GM12878 (cell line): Measurements from ENCODE around the gene SENP6.

ENCODE experiments used
- HDGF ChIP-seq: fragments of 450-650 bp; IDR thresholded peaks from 2 replicates; pipeline ENCODE4 v1.6.1; 2016; ENCODE audit warnings: antibody characterized with exemption
- JUND ChIP-seq: IDR thresholded peaks from 2 replicates; pipeline ENCODE4 v1.6.1; 2012; ENCODE audit warnings: low read depth, mild to moderate bottlenecking, low read length, improper control_type of control experiment, moderate library complexity
- MTA3 ChIP-seq: IDR thresholded peaks from 2 replicates; pipeline ENCODE4 v1.6.1; 2012; ENCODE audit warnings: low read length, inconsistent platforms, borderline replicate concordance
- NR2C2 ChIP-seq: IDR thresholded peaks from 2 replicates; pipeline ENCODE4 v1.6.1; 2011; ENCODE audit warnings: borderline replicate concordance, low read depth; ENCODE audit not compliant: control insufficient read depth, insufficient read length
- PRDM15 ChIP-seq: fragments of 450-650 bp; formaldehyde crosslinking; IDR thresholded peaks from 2 replicates; pipeline ENCODE4 v1.4.0; 2020; ENCODE audit warnings: mild to moderate bottlenecking, moderate library complexity
- SREBF2 ChIP-seq: IDR thresholded peaks from 2 replicates; pipeline ENCODE4 v1.6.1; 2012; ENCODE audit warnings: mild to moderate bottlenecking, low read length
- TCF12 ChIP-seq: IDR thresholded peaks from 2 replicates; pipeline ENCODE4 v1.6.1; 2011; ENCODE audit warnings: low read depth, mild to moderate bottlenecking, low read length
- ZNF384 ChIP-seq: IDR thresholded peaks from 2 replicates; pipeline ENCODE4 v1.6.1; 2012; ENCODE audit warnings: low read depth, mild to moderate bottlenecking, low read length, improper control_type of control experiment, borderline replicate concordance

DNA sequence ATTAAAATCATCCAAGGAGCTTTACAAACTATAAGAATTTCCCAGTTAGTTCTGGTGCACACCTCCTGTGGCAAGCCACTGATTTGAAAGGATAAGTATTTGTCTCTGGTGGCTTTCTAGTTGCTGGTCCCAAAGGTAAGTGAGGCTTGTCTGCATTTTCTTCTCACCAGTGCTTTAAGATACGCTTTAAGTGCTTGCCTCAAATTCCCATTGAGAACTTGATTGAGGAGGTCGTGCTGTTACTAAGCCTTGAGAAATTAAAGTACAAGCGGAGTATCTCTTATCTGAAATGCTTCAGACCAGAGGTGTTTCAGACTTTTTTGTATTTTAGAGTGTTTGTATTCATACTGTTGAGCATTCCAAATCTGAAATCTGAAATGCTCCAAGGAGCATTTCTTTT is 117.5 kb downstream of the SENP6 start:
- no peak for TF ChIP-seq PRDM15
- no peak for TF ChIP-seq NR2C2
- TF ChIP-seq SREBF2, result no peak
- TF ChIP-seq JUND, result no peak
- TF ChIP-seq MTA3, result no peak
- TF ChIP-seq HDGF, result no peak
- no peak for TF ChIP-seq TCF12
- no peak for TF ChIP-seq ZNF384
